GM12892 (cell line): ENCODE data around the gene ADK.

Experiments
- POLR2A ChIP-seq: IDR thresholded peaks from 2 replicates; pipeline ENCODE4 v1.6.1; 2011; ENCODE audit warnings: low read depth, low read length, control low read depth
- POLR2AphosphoS5 ChIP-seq: IDR thresholded peaks from 2 replicates; pipeline ENCODE4 v1.6.1; 2011; ENCODE audit warnings: low read depth, low read length, control low read depth
- TAF1 ChIP-seq: IDR thresholded peaks from 2 replicates; pipeline ENCODE4 v1.6.1; 2011; ENCODE audit warnings: low read depth, mild to moderate bottlenecking, control low read depth, low read length, borderline replicate concordance

DNA sequence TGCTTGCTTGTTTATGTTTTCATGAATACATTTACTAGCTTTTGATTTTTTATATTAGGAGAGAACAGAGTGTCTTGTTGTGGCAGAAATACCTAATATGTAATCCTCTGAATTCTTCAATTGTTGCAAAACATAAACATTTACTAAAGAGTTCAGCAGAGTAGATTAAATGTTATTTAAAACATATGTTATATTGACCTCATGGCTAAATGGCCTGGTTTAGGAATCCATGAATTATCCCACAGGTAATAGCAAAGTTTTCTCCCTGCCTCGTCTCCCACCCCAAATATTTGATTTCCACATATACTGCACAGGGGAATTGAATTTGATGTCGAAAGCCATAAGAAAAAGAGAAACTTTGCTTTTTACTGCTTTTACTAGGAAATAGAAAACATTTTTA, 111.8 kb downstream of the ADK start:
- TF ChIP-seq POLR2A, result no peak
- TF ChIP-seq TAF1, result no peak
- no peak for TF ChIP-seq POLR2AphosphoS5
